NCI-H524 (cell line): Measurements from ENCODE around the gene AP4B1.

Source experiments
- DNase-seq, 2 experiments: peaks; one replicate each; lab custom pipeline; 2025; lab: John Stamatoyannopoulos, UW

AP4B1 gene

DNA sequence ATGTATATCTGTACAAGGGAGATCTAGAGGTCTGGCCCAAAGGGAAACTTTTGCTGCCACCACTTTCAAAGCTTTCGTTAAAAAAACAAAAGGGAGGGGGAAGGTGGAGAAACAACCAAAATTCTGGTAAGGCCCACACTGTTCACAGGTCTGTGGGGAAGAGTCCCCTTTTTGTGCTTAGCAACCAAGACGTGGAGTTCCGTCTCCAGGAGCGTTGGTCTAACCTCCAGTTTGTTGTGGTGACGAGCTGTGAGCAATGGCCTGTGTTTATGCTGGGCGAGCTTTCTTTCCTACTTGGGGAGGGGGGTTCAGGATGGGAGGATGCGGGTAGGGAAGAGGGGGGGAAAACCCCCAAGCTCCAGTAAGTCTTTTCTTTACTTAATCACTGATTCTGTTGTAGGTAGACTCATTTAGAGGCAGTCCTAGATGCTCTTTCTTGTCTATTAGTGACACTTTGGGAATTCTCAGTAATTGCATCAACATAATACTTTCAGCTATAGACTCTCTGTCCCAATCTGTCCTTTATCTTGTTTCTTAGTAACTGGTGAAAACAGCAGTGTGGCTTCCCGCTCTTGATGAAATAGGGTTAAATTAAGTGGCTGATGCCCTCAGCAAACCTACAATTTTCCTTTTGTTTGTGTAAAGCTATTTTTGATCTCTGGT lies 26.0 kb upstream of the AP4B1 start:
- DNase-seq: no peak

DNA sequence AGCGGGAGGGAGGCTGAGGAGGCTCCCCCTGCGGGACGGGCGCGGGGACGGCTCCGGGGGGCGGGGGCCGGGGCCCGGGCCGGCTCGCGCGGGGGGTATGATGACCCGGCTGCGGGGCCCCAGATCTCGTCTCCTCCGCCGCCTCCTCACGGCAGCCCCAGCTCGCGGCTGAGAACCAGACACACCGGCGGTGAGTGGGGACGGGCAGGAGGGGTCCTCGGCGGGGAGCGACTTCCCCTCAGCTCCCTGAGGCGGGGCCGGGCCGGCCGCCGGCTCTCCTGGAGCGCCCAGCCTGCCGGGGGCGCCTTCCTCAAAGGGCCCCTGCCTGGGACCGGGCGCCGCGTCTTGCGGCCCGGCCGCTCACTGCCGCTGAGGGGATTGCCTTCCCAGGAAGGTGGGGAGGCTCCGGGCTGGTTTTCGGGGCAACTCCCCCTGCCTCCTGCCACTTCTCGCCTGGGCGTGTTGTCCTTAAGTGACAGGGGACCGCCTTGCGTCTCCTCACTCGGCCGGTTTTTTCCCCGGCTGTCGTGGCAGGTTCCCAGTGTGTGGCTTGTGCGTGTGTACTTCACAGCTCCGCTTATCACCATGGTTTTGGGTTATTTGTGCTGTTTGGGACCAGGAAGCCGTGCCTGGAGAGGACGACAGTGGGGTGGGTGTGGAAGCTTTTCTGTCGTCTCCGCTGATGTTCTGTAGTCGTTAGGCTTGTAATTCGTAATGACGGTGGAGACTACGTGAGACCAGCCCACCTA lies 25.3 kb upstream of the AP4B1 start:
- peak; percentile 19 to 27 for DNase-seq

DNA sequence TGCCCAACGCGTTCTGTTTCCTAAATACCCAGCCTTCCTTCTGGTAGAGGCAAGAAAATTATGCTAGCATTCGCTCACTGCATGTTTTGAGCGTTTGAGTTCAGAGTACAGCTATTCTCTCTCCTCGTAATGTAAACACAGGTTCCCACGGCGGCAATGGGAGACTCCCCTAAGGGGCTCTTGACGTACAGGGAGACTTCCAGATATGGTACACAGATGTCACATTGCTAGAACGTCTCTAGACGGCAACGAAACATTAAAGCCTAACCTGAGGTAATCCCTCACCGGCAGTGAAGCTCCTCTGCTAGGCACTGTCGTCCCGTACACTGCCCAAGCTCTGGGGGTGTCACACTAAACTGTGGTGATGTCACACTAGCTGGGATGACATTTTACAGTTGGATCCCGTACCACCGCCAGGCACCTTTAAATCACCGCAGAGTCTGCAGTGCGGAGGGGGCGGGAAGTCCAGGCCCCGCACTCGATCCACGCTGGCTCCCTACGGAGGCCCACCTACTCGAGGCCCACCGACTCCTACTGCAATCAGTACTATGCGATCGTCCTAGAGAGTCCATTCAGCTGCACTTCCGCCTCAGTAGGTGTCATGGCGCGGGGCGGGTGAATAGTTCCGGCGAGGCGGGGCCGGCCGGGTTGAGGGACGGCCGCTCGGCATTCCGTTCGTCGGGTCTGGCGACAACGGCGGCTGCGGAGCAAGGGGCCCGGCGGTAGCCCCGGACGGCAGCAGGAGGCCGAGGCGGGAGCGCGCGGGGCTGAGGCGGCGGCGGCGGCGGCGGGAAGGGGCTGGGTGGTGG lies 24.5 kb upstream of the AP4B1 start, which contains the start of gene HIPK1:
Gene HIPK1 (plus strand): TSS at position 384 of the 809 bp plus-strand sequence.
- DNase-seq: peak; percentile 70 to 92

DNA sequence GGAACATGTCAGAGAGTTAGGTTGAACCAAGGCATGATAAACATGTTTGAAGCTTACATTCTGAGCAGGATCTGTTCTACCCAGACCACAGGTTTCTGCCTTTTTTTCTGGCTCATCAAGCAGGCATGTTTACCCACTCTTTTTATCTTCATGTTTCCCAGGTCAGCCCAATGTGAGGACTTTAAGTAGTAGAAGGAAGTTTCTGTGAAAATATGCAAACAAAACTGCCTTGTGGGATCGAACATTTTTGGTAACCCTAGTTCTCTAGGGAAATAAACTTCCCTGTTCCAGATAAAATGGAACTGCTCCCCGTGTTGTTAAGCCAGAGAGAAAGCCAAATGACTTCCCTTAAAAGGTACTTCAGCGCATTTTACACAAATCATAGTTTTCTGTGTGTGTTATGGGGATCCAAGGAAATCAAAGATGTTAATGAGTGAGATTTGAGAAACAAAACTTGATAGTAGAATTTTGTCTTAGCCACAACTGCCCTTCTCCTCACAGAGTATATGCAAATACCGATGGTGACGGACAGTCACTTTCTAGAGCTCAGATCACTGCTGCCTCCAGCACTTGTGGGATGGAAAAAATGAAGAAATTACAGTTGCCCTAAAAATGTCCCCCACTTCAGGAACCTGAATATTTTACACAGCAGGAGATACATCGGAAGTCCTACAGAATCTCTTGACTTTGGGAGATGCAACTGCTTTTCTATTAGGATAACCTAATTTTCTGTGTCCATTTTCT lies 23.8 kb upstream of the AP4B1 start:
- no peak for DNase-seq

DNA sequence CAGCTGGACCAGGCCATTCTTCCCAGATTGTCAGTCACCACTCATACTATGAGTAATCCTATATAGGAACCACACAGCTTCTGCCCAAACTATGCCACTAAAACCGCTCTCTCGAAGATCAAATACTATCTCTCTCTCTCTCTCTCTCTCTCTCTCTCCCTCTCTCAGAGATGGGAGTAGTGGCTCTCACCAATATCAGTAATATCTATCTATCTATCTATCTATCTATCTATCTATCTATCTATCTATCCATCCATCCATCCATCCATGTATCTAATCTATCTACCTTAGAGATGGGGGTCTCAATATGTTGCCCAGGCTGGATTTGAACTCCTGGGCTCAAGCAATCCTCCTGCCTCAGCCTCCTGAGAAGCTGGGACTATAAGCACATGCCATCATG lies 19.9 kb upstream of the AP4B1 start:
- no peak for DNase-seq

- DNase-seq: no peak
These were observed 18.4 kb upstream of the AP4B1 start for GRCh38 chr1:113922957-113923356.

GRCh38 chr1:113918243-113918642 lies 13.6 kb upstream of the AP4B1 start:
- DNase-seq: no peak

- DNase-seq: no peak
These were observed 12.9 kb upstream of the AP4B1 start for GRCh38 chr1:113917400-113918082.

DNA sequence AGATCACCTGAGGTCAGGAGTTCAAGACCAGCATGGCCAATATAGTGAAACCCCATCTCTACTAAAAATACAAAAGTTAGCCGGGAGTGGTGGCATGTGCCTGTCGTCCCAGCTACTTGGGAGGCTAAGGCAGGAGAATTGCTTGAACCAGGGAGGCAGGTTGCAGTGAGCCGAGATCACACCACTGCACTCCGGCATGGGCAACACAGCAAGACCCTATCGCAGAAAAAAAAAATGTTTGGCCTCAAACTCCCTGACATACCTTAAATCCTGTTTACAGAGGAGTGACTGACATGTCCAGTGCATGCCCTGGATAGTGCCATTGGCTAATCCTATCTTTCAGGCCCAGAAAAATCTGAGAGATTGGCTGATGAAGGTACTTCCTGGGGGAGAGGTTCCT lies 12.4 kb upstream of the AP4B1 start:
- DNase-seq: no peak

GRCh38 chr1:113913887-113914664 lies 9.5 kb upstream of the AP4B1 start:
- DNase-seq: peak in 1 of 2 experiments; percentile 6

GRCh38 chr1:113913312-113913668 lies 8.7 kb upstream of the AP4B1 start:
- DNase-seq: peak; percentile 43 to 65

GRCh38 chr1:113912594-113913311 lies 8.2 kb upstream of the AP4B1 start:
- peak; percentile 89 to 94 for DNase-seq

DNA sequence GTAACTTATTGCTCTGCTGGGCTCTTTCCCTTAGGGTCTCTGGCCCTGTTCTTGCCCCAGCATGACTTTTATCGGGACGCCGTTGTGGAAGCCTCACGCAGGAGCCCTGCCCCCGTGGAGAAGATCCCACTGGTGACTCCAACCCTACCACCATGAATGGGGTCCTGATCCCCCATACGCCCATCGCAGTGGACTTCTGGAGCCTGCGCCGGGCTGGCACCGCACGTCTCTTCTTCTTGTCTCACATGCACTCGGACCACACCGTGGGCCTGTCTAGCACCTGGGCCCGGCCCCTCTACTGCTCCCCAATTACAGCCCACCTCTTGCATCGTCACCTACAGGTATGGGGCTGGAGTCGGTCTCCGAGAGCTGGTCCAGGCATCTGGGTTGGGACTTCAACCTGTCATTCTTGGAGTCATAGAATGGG lies 849 bp upstream of the AP4B1 start:
- peak in 1 of 2 experiments; percentile 53 for DNase-seq

- no peak for DNase-seq
These were observed 316 bp downstream of the AP4B1 start for GRCh38 chr1:113904293-113904673.

DNA sequence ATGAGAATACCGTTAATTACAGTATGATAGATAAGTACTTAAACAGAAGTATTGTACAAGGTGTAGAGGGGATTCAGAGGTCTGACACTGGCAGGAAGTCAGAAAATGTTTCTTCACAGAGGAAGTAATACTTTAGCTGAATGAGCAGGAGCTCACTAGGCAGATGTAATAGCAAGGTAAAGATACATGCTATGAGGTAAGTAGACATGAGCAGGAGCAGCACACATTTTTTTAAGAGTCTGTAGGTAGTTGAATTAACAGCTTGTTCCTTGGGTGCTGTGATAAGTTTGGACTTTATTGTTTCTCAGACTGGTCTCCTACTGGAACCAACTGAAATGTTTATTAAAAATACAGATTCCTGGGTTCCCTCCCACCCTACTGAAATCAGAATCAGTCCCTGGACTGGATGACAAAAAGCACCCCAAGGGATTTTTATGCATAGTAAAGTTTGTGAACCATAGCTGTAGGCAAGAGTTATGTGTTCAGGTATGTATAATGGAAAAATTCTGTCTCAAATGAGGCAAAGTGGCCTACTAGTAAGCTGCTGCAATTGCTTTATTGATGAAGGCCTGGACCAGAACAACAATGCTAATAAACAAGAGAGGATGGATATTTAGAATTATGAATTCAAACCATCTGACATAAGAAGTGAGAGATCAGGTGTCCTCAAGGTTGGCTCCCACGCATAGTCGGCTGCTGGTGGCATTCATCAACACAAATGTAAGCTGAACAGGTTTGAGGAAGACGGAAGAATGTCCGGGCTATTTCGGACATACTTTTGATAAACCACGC lies 902 bp downstream of the AP4B1 start:
- DNase-seq: peak in 1 of 2 experiments; percentile 21

DNA sequence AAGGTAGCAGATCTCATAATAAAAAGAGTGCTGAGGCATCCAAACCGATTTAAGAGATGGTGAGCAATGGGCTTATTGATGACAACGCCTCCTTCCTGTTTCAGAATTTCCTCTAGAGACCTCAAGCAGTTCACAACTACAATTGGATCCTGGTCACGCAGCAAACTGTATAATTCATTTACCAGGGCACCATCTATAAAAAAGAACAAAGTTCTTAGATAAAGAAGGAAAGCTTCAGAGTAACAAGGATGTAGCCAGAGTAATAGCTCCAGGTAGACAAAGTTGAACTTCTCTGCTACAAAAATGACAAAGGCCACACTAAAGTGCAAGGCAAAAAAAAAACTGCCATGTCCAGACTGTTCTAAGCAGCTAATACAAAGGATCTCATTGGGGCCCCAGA lies 3.4 kb downstream of the AP4B1 start:
- no peak for DNase-seq

- no peak for DNase-seq
These were observed 5.5 kb downstream of the AP4B1 start for GRCh38 chr1:113899111-113899510.

GRCh38 chr1:113898241-113898814 lies 6.3 kb downstream of the AP4B1 start:
- no peak for DNase-seq

- DNase-seq: no peak
These were observed 8.6 kb downstream of the AP4B1 start for GRCh38 chr1:113895961-113896360.
